Activated T-helper 1 cell treated with anti-CD3 and anti-CD28 coated beads, Interleukin-12 subunit alpha, Interleukin-12 subunit beta, Interleukin-2, Interleukin-4 antibody, amounts not matched to agents 30 ng/mL and 10 ng/mL and 1 ng/mL, durations not matched to agents 14 hours and 24 hours and 36 hours (primary cell): ENCODE data around the gene RABL2A. TPM values are rescaled to one million over a fixed set of nuclear protein-coding genes. Genes with fewer than 3 reads are reported as not detected.
"Not testable (repeated sequence)": the region's sequence is repeated elsewhere in the genome, so short reads cannot be mapped to it uniquely, and the experiment has no call there.

ENCODE experiments used
- DNase-seq: peaks from one replicate; pipeline ENCODE4 v3.0.0; 2021; ENCODE audit warnings: low spot score
- H3K27ac Mint-ChIP-seq: one replicate; pipeline ENCODE4 v1.8.0; 2021; ENCODE audit warnings: mild to moderate bottlenecking, mixed read lengths
- H3K27me3 Mint-ChIP-seq: one replicate; pipeline ENCODE4 v1.8.0; 2022; ENCODE audit warnings: mild to moderate bottlenecking, moderate library complexity, mixed read lengths; ENCODE audit not compliant: insufficient read depth
- H3K36me3 Mint-ChIP-seq: one replicate; pipeline ENCODE4 v1.8.0; 2021; ENCODE audit warnings: low read depth, mixed read lengths
- H3K4me1 Mint-ChIP-seq: one replicate; pipeline ENCODE4 v1.8.0; 2021; ENCODE audit warnings: low read depth, mixed read lengths
- H3K4me3 Mint-ChIP-seq: one replicate; pipeline ENCODE4 v1.8.0; 2021; ENCODE audit warnings: mild to moderate bottlenecking, moderate library complexity, mixed read lengths
- H3K9me3 Mint-ChIP-seq: one replicate; pipeline ENCODE4 v1.8.0; 2021; ENCODE audit warnings: mixed read lengths
- intact Hi-C: fragments of 100-400 bp; cut with micrococcal nuclease; formaldehyde crosslinking; loops from one replicate; pipeline ENCODE4 v1.15.1; 2024
- total RNA-seq: library from RNA; stranded (reverse); gene quantifications from 2 replicates; pipeline ENCODE4 v1.2.3, GENCODE V29; 2022

RABL2A gene
- 24.0 and 24.6 TPM in 2 replicates for total RNA-seq

DNA sequence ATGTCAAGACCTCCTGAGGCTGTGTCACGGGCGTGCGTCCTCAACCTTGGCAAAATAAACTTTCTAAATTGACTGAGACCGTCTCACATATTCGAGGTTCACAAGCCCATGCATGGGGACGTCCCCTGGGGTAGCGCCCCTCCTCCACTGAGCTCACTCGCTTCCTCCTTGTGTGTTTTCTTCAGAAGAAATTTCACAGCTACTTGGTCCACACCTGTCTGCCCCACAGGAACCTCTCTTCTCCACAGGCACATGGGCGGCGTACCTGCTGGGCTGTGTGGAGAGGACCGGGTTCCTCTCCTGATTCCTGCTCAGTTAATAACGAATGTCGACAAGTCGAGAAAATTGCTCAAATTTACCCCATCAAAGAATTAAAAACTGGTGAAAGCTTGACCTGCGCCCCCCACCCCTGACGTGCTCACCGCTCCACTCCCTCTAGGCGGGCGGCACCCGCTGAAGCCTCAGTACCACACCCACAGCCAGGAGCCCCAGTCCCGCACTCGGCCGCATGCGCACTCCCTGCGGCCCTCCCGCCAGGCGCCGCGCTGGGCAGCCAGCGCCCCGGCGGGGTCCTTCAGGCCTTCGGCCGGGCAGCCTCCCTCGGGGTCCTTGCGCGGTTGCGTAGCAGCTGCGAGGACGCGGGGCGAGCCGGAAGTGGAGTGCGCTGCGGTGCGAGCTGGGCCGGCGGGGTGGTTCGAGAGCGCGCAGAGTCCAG is at the start of gene RABL2A:
RABL2A (plus strand) TSS at position 651 of the 715 bp plus-strand sequence. CDS start 1,341 bp downstream, outside the sequence.
- intact Hi-C loops, H3K4me1 Mint-ChIP-seq: not testable (repeated sequence)

DNA sequence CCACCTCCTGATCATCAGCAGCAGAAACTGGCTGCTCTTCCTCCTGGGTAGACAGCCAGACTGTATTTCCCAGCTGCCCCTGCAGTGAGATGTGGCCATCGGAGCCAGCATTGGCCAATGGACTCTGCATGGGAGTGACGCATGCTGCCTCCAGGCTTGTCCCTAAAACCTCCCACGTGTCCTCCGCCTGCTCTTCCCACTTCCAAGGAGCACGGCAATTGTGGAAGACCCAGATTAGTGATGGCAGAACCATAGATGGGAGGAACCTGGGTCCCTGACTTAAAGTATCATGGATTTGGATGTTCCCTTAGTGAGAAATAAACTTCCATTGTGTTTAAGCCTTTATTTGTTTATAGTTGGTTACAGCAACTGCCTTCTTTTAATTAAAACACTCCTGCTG is 48.6 kb upstream of the RABL2A start:
- DNase-seq, H3K9me3 Mint-ChIP-seq, intact Hi-C loops, H3K27ac Mint-ChIP-seq, H3K27me3 Mint-ChIP-seq, H3K4me3 Mint-ChIP-seq, H3K36me3 Mint-ChIP-seq: not testable (repeated sequence)
- H3K4me1 Mint-ChIP-seq: peaks cover 11% of the 10 kb centered on the region

More for the DNA sequence above, at the start of gene RABL2A:
- not testable (repeated sequence) for H3K9me3 Mint-ChIP-seq, H3K36me3 Mint-ChIP-seq, H3K27me3 Mint-ChIP-seq
- DNase-seq: peak; percentile 88
- Mint-ChIP-seq H3K27ac (peak within 1 kb of the TSS; percentile 86), H3K4me3 (peak within 1 kb of the TSS; percentile 92)

DNA sequence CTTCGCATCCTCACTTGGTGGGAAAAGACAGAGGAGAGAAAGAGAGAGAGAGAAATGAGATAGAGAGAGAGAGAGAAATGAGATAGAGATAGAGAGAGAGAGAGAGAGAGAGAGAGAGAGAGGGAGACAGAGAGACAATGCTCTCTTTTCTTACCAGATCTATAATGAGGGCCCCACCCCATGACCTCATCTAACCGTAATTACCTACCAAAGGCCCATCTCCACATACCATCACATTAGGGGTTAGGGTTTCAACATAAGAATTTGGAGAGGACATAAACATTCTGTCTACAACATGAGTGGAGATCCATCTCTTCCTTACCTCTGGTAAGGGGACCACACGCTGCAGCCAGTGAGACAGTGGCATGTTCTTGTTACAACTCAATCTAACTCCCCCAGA is 44.6 kb upstream of the RABL2A start:
- Mint-ChIP-seq H3K4me1 (peaks cover 25% of the 10 kb centered on the region), H3K4me3 (peak overlapping the region; percentile 58), H3K27ac (peak overlapping the region; percentile 41)
- H3K9me3 Mint-ChIP-seq, H3K36me3 Mint-ChIP-seq, H3K27me3 Mint-ChIP-seq, DNase-seq, intact Hi-C loops: not testable (repeated sequence)

DNA sequence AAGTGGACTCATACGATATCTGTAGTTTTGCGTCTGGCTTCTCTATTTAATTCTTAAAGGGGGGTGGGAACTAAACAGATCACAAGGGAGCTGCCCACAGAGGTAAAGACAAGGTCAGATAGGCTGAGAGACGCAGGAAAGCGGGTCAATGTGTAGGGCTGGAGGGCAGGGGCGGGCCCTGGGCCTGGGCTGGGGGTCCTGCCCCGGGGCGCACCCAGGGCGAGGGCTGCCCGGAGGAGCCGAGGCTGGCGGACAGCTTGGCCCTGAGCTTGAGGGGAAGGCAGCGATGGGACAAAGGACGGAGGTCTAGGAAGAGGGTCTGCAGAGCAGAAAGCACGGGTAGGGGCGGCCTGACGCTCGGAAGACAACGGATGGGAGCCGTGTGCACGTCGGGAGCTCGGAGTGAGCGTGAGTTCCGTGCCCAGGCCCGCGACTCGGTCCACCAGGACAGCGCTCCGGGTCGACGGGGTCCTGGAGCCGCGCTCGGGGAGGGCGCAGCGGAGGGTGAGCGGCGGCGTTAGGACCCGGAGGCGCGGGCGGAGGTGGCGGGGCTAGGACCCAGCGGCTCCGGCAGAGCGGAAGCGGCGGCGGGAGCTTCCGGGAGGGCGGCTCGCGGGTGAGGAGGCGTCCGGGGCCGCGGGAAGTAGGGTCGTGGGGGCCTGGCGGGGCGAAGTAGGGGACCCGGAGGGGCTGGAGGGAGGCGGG is 43.4 kb upstream of the RABL2A start:
- Mint-ChIP-seq H3K4me1 (peaks cover 25% of the 10 kb centered on the region), H3K4me3 (peak overlapping the region; percentile 86), H3K27ac (peak overlapping the region; percentile 80)
- H3K9me3 Mint-ChIP-seq, H3K36me3 Mint-ChIP-seq, H3K27me3 Mint-ChIP-seq, intact Hi-C loops: not testable (repeated sequence)
- DNase-seq: peak; percentile 72

DNA sequence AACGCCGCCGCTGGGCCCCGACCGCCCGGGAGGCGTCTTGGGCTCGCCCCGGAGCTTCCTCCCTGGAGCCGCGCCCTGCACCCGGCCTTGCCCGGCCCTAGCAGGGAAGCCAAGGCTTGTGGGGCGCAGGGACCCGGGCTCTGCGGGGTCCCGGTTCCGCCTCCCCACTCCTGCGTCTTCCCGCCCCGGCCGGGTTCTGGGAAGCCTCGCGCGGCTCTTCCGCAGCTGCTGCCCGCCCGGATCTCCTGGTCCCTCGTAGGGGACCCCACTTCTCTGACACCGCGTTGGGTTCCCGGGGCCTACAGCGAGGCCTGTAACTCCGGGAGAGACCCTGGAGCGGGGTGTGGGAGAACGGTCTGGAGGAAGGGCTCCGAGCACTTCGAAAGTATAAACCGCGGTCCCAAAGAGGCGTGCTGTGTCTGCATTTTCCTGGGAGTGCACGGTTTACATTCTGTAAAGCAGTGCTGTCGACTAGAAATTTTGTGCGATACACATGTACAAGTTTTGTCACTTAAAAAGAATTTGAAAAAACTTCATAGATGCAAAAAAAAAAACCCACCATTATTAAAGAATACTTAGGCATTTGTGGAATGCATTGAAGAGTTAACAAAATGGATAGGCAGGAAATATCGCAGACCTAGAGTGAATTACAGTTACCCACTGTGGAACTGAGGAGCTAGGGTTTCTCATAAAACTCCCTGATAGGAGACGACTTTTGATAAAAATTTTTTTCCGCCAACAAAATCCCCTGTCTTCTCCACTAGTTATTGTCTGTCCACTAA is 42.6 kb upstream of the RABL2A start:
- H3K36me3 Mint-ChIP-seq, DNase-seq, H3K27ac Mint-ChIP-seq, H3K9me3 Mint-ChIP-seq, intact Hi-C loops, H3K27me3 Mint-ChIP-seq: not testable (repeated sequence)
- H3K4me3 Mint-ChIP-seq: peak overlapping the region; percentile 78
- peaks cover 25% of the 10 kb centered on the region for H3K4me1 Mint-ChIP-seq

DNA sequence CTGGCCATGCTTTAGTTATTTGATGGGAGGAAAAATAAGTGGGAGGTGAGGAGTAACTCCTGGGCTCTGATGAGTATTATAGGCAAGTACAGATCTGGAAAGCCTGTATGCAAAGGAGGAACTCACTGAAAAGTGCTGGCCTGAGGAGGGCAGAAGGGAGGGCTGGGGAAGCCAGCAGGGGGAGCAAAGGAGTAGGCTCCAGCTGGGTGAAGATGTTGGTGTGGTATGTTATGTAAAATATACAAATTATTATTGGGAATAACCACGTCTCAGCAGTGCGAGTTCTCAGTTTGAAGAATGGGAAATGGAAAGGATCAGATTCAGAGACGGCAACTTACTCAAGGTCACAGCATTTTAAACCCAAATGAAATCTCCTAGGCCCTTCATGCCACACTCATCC is 39.9 kb upstream of the RABL2A start:
- peaks cover 29% of the 10 kb centered on the region for H3K4me1 Mint-ChIP-seq
- peak; percentile 41 for DNase-seq
- H3K27ac Mint-ChIP-seq, H3K9me3 Mint-ChIP-seq, H3K27me3 Mint-ChIP-seq, intact Hi-C loops, H3K36me3 Mint-ChIP-seq, H3K4me3 Mint-ChIP-seq: not testable (repeated sequence)

DNA sequence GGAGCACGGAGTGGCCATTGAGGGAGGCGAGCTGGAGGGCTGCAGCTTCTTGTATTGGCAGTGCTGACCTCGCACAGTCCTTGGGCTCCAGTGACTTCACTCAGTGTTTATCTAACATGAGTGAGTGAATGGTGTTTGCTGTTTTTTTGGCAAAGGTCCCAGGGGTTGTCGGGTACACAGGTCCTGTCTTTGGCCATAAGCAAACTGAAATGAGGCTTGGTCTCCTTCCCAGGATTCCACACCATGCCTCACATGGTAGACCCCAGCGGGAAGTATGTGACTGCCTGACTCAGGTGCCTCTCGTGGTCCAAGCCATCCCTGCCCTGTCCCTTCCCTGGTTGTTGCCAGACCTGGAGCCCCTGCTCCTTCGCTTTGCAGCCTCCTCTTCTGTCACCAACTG is 37.5 kb upstream of the RABL2A start:
- H3K27ac Mint-ChIP-seq, DNase-seq, H3K4me3 Mint-ChIP-seq, H3K36me3 Mint-ChIP-seq, H3K27me3 Mint-ChIP-seq, H3K9me3 Mint-ChIP-seq, intact Hi-C loops: not testable (repeated sequence)
- H3K4me1 Mint-ChIP-seq: peaks cover 18% of the 10 kb centered on the region

DNA sequence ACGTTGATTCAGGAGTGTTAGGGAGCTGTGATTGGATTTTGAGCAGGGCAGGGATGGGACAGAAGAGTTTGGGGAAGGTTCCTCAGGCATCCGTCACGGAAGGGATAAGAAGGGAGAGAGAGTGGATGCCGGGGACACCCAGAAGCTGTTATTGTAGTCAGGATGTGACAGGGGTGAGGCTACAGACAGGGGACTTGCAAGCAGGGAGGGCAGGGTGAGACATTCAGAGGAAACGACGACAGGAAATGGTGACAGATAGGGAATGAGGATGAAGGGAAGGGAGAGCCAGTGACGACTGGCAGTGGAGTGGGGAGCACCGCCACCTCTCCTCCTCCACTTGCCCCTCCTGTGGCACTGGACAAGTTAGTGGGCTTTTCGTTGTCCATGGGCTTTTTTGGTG is 35.1 kb upstream of the RABL2A start:
- H3K36me3 Mint-ChIP-seq, DNase-seq, intact Hi-C loops, H3K4me3 Mint-ChIP-seq, H3K9me3 Mint-ChIP-seq, H3K27ac Mint-ChIP-seq, H3K4me1 Mint-ChIP-seq, H3K27me3 Mint-ChIP-seq: not testable (repeated sequence)

DNA sequence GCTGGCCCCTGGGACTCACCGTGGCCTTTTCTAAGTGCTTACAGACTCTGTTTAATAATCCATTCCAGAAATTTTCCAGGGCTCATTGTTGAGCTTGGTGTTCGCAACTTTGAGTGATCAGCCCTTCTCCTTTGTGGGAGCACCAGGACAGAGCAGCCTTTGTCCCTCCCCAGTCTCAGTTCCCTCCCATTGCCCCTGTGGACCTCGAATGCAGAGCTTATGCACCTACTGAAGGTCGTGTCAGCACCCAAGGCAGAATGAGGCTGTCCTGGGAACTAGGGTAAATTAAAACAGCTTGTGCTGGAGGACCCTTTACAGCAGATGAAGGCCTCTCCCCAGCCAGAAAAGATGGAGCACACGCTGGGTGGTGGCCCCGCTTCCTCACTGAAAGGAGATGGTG is 33.8 kb upstream of the RABL2A start:
- H3K4me3 Mint-ChIP-seq, H3K9me3 Mint-ChIP-seq, intact Hi-C loops, H3K36me3 Mint-ChIP-seq, DNase-seq, H3K27ac Mint-ChIP-seq, H3K27me3 Mint-ChIP-seq, H3K4me1 Mint-ChIP-seq: not testable (repeated sequence)

DNA sequence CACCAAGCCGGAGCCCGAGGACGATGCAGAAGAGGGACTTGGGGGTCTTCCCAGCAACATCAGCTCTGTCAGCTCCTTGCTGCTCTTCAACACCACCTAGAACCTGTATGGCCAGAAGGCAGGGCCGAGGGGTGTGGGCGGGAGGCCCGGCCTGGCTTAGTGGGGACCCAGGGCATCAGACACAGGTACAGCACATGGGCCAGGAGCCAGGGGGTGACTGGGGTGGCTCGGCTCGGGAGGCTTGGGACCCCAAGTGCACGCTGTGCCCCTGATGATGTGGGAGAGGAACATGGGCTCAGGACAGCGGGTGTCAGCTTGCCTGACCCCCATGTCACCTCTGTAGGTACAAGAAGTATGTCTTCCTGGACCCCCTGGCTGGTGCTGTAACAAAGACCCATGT is 31.3 kb upstream of the RABL2A start:
- H3K36me3 Mint-ChIP-seq, intact Hi-C loops, H3K27me3 Mint-ChIP-seq, H3K27ac Mint-ChIP-seq, H3K9me3 Mint-ChIP-seq, H3K4me3 Mint-ChIP-seq, DNase-seq, H3K4me1 Mint-ChIP-seq: not testable (repeated sequence)

DNA sequence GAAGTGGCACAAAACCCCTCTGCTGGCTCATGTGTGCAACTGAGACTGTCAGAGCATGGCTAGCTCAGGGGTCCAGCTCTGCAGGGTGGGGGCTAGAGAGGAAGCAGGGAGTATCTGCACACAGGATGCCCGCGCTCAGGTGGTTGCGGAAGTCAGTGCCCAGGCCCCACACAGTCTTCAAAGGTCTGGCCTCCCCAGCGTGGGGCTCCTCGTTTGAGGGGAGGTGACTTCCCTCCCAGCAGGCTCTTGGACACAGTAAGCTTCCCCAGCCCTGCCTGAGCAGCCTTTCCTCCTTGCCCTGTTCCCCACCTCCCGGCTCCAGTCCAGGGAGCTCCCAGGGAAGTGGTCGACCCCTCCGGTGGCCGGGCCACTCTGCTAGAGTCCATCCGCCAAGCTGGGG is 29.9 kb upstream of the RABL2A start:
- H3K27me3 Mint-ChIP-seq, H3K4me3 Mint-ChIP-seq, intact Hi-C loops, H3K36me3 Mint-ChIP-seq, H3K27ac Mint-ChIP-seq, H3K4me1 Mint-ChIP-seq, H3K9me3 Mint-ChIP-seq, DNase-seq: not testable (repeated sequence)

DNA sequence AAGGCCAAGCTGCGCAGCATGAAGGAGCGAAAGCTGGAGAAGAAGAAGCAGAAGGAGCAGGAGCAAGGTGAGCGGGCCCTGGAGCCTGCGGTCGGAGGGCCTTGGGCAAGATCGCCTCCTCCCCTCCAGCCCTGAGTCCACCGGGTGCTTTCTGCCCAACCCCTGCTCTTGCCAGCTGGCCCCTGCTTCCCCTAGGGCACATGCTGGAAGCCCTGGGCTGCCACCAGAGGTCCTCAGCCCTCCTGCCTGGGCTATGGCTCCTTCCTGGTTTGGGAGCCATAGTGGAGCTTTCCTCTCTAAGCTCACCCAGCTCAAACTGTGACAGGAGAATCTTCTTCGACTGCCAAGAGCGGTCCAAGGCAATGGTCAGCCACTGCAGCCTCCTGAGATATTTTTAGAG is 29.5 kb upstream of the RABL2A start:
- H3K4me1 Mint-ChIP-seq, H3K9me3 Mint-ChIP-seq, H3K27me3 Mint-ChIP-seq, H3K4me3 Mint-ChIP-seq, DNase-seq, intact Hi-C loops, H3K27ac Mint-ChIP-seq, H3K36me3 Mint-ChIP-seq: not testable (repeated sequence)

DNA sequence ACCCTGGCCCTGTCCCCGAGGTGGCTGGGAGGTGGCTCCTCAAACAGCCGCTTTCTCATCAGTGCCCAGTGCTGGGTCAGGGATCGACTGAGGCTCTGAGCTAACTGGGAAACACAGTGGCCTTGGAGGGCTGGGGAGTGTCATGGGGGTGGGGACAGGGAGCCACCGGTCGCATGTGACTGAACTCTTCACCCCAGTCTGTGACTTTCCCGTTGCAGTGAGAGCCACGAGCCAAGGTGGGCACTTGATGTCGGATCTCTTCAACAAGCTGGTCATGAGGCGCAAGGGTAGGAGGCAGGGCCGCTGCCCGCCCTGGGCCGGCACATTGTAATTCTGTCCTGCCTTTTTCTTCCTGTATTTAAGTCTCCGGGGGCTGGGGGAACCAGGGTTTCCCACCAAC is 28.9 kb upstream of the RABL2A start:
- intact Hi-C loops, H3K9me3 Mint-ChIP-seq, H3K4me1 Mint-ChIP-seq, H3K27me3 Mint-ChIP-seq, DNase-seq, H3K36me3 Mint-ChIP-seq, H3K27ac Mint-ChIP-seq, H3K4me3 Mint-ChIP-seq: not testable (repeated sequence)
